ENCODE measurements around the gene DCTD.

DNA sequence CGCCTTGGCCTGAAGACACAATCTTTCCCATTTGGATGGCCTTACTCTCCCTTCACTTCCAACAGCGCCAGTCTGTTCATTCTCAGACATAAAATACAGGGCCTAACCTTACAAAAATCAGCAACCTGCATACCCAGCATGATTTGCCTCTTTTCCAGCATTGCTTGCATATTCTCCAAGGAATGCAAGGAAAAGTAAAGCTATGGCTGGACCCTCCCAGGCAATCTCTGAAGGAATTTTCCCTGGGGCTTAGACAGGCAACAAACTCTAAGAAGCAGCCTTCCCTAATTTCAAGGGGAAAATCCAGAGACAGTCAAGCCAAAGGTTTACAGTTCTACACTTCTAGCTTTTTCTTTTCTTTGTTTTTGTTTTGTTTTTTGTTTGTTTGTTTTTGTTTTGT lies 3.6 kb downstream of the DCTD start:
- TF ChIP-seq, protein P1, sequence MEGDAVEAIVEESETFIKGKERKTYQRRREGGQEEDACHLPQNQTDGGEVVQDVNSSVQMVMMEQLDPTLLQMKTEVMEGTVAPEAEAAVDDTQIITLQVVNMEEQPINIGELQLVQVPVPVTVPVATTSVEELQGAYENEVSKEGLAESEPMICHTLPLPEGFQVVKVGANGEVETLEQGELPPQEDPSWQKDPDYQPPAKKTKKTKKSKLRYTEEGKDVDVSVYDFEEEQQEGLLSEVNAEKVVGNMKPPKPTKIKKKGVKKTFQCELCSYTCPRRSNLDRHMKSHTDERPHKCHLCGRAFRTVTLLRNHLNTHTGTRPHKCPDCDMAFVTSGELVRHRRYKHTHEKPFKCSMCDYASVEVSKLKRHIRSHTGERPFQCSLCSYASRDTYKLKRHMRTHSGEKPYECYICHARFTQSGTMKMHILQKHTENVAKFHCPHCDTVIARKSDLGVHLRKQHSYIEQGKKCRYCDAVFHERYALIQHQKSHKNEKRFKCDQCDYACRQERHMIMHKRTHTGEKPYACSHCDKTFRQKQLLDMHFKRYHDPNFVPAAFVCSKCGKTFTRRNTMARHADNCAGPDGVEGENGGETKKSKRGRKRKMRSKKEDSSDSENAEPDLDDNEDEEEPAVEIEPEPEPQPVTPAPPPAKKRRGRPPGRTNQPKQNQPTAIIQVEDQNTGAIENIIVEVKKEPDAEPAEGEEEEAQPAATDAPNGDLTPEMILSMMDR (IDR thresholded peaks at IDR 0.05) = no peak
- TF ChIP-seq POLR2A (IDR thresholded peaks at IDR 0.05) (no peak), POLR2AphosphoS5 (IDR thresholded peaks at IDR 0.05) (no peak)
